Ovary (tissue), 9 donors: ENCODE data around the gene SEC22C. TPM values are rescaled to one million over a fixed set of nuclear protein-coding genes. Genes with fewer than 3 reads are reported as not detected.
"Not testable (repeated sequence)": the region's sequence is repeated elsewhere in the genome, so short reads cannot be mapped to it uniquely, and the experiment has no call there.

Source experiments
- DNase-seq, 5 donors: peaks; one replicate each; pipeline ENCODE4 v3.0.0-alpha.2; 2019 to 2020
- H3K27ac ChIP-seq, 2 donors: fragments of 200-600 bp; one replicate each; pipeline versions ENCODE4 v1.5.1 to v1.8.0; 2019 to 2022
- H3K27me3 ChIP-seq: fragments of 200-600 bp; one replicate; pipeline ENCODE4 v1.8.0; 2022
- H3K36me3 ChIP-seq: fragments of 200-600 bp; sonication (generic); one replicate; pipeline ENCODE4 v1.5.1; 2019
- H3K4me1 ChIP-seq: one replicate; pipeline ENCODE4 v1.8.1; 2013; ENCODE audit warnings: mild to moderate bottlenecking, moderate library complexity; ENCODE audit not compliant: insufficient read depth
- H3K4me3 ChIP-seq: fragments of 200-600 bp; sonication (generic); one replicate; pipeline ENCODE4 v1.5.1; 2017
- H3K9me3 ChIP-seq, 2 donors: fragments of 200-600 bp in 1 of 2; sonication (generic) in 1 of 2; one replicate each; pipeline versions ENCODE4 v1.5.1 to v1.8.1; 2013 to 2019; ENCODE audit warnings: mild to moderate bottlenecking in 1 of 2, moderate library complexity in 1 of 2
- CTCF ChIP-seq, 3 donors: fragments of 450-650 bp in 2 of 3; fragments of 200-600 bp in 1 of 3; IDR thresholded peaks; one replicate each; pipeline versions ENCODE4 v1.5.1 to v1.8.0; 2016 to 2022; ENCODE audit warnings: antibody characterized with exemption in 3 of 3, mild to moderate bottlenecking in 1 of 3
- EP300 ChIP-seq: sonication (generic); formaldehyde crosslinking; IDR thresholded peaks from one replicate; pipeline ENCODE4 v1.6.1; 2017; ENCODE audit warnings: antibody characterized with exemption
- POLR2A ChIP-seq: fragments of 450-650 bp; IDR thresholded peaks from one replicate; pipeline ENCODE4 v1.6.1; 2017; ENCODE audit warnings: antibody characterized with exemption, mild to moderate bottlenecking, moderate library complexity
- WGBS, 3 donors: extraction: QIAGEN DNeasy Blood & Tissue Kit in 1 of 3; methylation state at CpG; one replicate each; pipeline versions ENCODE4 v1.1.5 to v1.1.7; 2013 to 2017; 5-methylcytosine and 5-hydroxymethylcytosine counted together
- intact Hi-C, 4 donors: fragments of 100-400 bp; cut with DNase I; formaldehyde crosslinking; loops; one replicate each; pipeline versions ENCODE4 v1.11.0 to v1.15.1; 2022 to 2023
- polyA plus RNA-seq, 2 donors: library from polyadenylated mRNA; stranded (reverse); fragments of 200-250 nt in 1 of 2; fragments of 350-450 nt in 1 of 2; fragmentation: Illumina TruSeq in 1 of 2; extraction: RNeasy Lipid Tissue Mini Kit (QIAGEN cat#74804) in 1 of 2; gene quantifications; one replicate each; pipeline ENCODE4 v1.2.3, GENCODE V29; 2013 to 2014
- total RNA-seq, 7 donors: library from RNA; depleted of rRNA in 2 of 7; stranded (reverse); fragments of >200 nt in 2 of 7; fragmentation: NEBNext Ultra II Directional in 3 of 7; extraction: Animal tissue kit (Norgen Biotek cat#: 25700) in 3 of 7; gene quantifications; one replicate each; pipeline versions ENCODE4 v1.1.0 to v1.2.4, GENCODE V29; 2016 to 2023
- donor health status: DM: no; HTN: no; CAD: no; lungs with moderate emphysema.
- donor health status: DM: no; HTN: no; CAD: no.
- donor health status: Bipolar disorder and iron deficiency.
- donor health status: DM: yes; HTN: yes; CAD: no.
- donor health status: DM: no; HTN: no; CAD: no.
- donor health status: DM: yes; HTN: yes; CAD: no.

SEC22C gene
- total and polyA plus RNA-seq, 9 donors = 31.4 to 68.5 (median 46.0) TPM

GRCh38 chr3:42600958-42601675 lies 19.4 kb upstream of the SEC22C start:
- intact Hi-C loops = loop anchor here in 1 of 4 donors (5.0 kb wide), 1 partner anchor 51 kb away; the partner anchor contains the start of gene ZBTB47
- DNase-seq = peak in 2 of 5 donors; percentile 55 to 62
- TF ChIP-seq POLR2A = no peak
- TF ChIP-seq EP300 = no peak
- peak in 2 of 3 donors; percentile 9 to 27 for TF ChIP-seq CTCF (IDR thresholded peaks at IDR 0.05)
- H3K36me3 ChIP-seq = no peaks in the 10 kb centered on the region
- H3K27me3 ChIP-seq = no peaks in the 10 kb centered on the region
- peak overlapping the region; percentile 92 to 95 for H3K27ac ChIP-seq
- peak overlapping the region; percentile 78 for H3K4me3 ChIP-seq
- 0% methylated on average over 28 to 31 of the region's 31 CpGs for WGBS, 3 donors
- H3K9me3 ChIP-seq = no peaks in the 10 kb centered on the region
- peaks cover 5% of the 10 kb centered on the region for H3K4me1 ChIP-seq

- TF ChIP-seq CTCF (IDR thresholded peaks at IDR 0.05) (no peak), POLR2A (peak; percentile 74), EP300 (no peak)
- DNase-seq = peak; percentile 98 to 99 (median 99)
- Histone ChIP-seq H3K36me3 (no peaks in the 10 kb centered on the region), H3K4me3 (peak within 1 kb of the TSS; percentile 78), H3K9me3 (no peaks in the 10 kb centered on the region), H3K27me3 (no peaks in the 10 kb centered on the region), H3K4me1 (peaks cover 5% of the 10 kb centered on the region), H3K27ac (peak within 1 kb of the TSS; percentile 92 to 95)
- intact Hi-C loops = loop anchor here in 1 of 4 donors (5.0 kb wide), 1 partner anchor 52 kb away; the partner anchor contains the start of gene ZBTB47
- 0 to 1% (median 0%) methylated on average over 52 to 76 of the region's 76 CpGs for WGBS, 3 donors
Observed at GRCh38 chr3:42600111-42600957, 18.6 kb upstream of the SEC22C start, which contains the start of gene NKTR. Gene NKTR (plus strand): TSS chr3:42600686. CDS start chr3:42601007, 321 bp downstream.

GRCh38 chr3:42597098-42597497 lies 15.3 kb upstream of the SEC22C start:
- intact Hi-C loops, H3K36me3 ChIP-seq, H3K27ac ChIP-seq, H3K4me1 ChIP-seq, DNase-seq, H3K9me3 ChIP-seq, H3K4me3 ChIP-seq, H3K27me3 ChIP-seq: not testable (repeated sequence)
- 86 to 95% (median 95%) methylated on average over 7 of the region's 7 CpGs for WGBS, 3 donors

- H3K27ac ChIP-seq = no peak overlapping the region
- intact Hi-C loops = no loop called here
- H3K4me3 ChIP-seq = no peak overlapping the region
- 88 to 96% (median 92%) methylated on average over 4 of the region's 4 CpGs for WGBS, 3 donors
- no peak for DNase-seq
- TF ChIP-seq POLR2A (no peak), CTCF (IDR thresholded peaks at IDR 0.05) (no peak), EP300 (no peak)
- H3K36me3 ChIP-seq = no peaks in the 10 kb centered on the region
- no peaks in the 10 kb centered on the region for H3K9me3 ChIP-seq
- H3K27me3 ChIP-seq = no peaks in the 10 kb centered on the region
- H3K4me1 ChIP-seq = no peaks in the 10 kb centered on the region
Observed at GRCh38 chr3:42595682-42596081, 13.9 kb upstream of the SEC22C start.
